NCI-H2029 (cell line): ENCODE results near the gene PTPN1.
A peak's percentile ranks its signal among the peaks of the same experiment; 100 is the strongest.
"Not testable (repeated sequence)": the region's sequence is repeated elsewhere in the genome, so short reads cannot be mapped to it uniquely, and the experiment has no call there.

ENCODE experiments used
- DNase-seq: peaks from one replicate; lab custom pipeline; 2025; lab: John Stamatoyannopoulos, UW

PTPN1 gene

GRCh38 chr20:50558483-50558925 lies 48.3 kb downstream of the PTPN1 start:
- DNase-seq, result no peak

- DNase-seq, result no peak
Observed at GRCh38 chr20:50559149-50559548, 49.0 kb downstream of the PTPN1 start.

GRCh38 chr20:50559856-50560638 lies 49.9 kb downstream of the PTPN1 start:
- DNase-seq, result no peak

GRCh38 chr20:50560867-50561266 lies 50.7 kb downstream of the PTPN1 start:
- DNase-seq, result no peak

- no peak for DNase-seq
Observed at GRCh38 chr20:50561379-50562078, 51.3 kb downstream of the PTPN1 start.

GRCh38 chr20:50562262-50562701 lies 52.1 kb downstream of the PTPN1 start:
- DNase-seq, result peak; percentile 98

- DNase-seq, result peak; percentile 96
Observed at GRCh38 chr20:50563133-50563944, 53.2 kb downstream of the PTPN1 start.

- no peak for DNase-seq
Observed at GRCh38 chr20:50565383-50565782, 55.2 kb downstream of the PTPN1 start.

GRCh38 chr20:50565871-50566270 lies 55.7 kb downstream of the PTPN1 start:
- DNase-seq, result no peak

GRCh38 chr20:50567860-50568548 lies 57.8 kb downstream of the PTPN1 start:
- no peak for DNase-seq

GRCh38 chr20:50568549-50568942 lies 58.4 kb downstream of the PTPN1 start:
- DNase-seq, result no peak

GRCh38 chr20:50569487-50569863 lies 59.3 kb downstream of the PTPN1 start:
- not testable (repeated sequence) for DNase-seq

GRCh38 chr20:50569864-50570836 lies 60.0 kb downstream of the PTPN1 start:
- no peak for DNase-seq

- DNase-seq, result no peak
Observed at GRCh38 chr20:50571466-50571865, 61.3 kb downstream of the PTPN1 start.

- peak; percentile 94 for DNase-seq
Observed at GRCh38 chr20:50572938-50573777, 63.0 kb downstream of the PTPN1 start.

- DNase-seq, result no peak
Observed at GRCh38 chr20:50574108-50574507, 63.9 kb downstream of the PTPN1 start.

- no peak for DNase-seq
Observed at GRCh38 chr20:50574586-50574985, 64.4 kb downstream of the PTPN1 start.

- DNase-seq, result peak; percentile 31
Observed at GRCh38 chr20:50575865-50576720, 65.9 kb downstream of the PTPN1 start.
